PFSK-1 (cell line): ENCODE data around the gene B3GNT9.

ENCODE experiments used
- FOXP2 ChIP-seq: optimal IDR thresholded peaks from 2 replicates; pipeline ENCODE3; 2011; ENCODE audit warnings: borderline replicate concordance, control low read depth, inconsistent platforms; ENCODE audit not compliant: insufficient read depth; ENCODE audit errors: extremely low read length, extremely low read depth
- POLR2AphosphoS5 ChIP-seq: IDR thresholded peaks from 2 replicates; pipeline ENCODE4 v1.6.1; 2012; ENCODE audit warnings: low read depth, mild to moderate bottlenecking, control low read depth, low read length, moderate library complexity
- SIN3A ChIP-seq: IDR thresholded peaks from 2 replicates; pipeline ENCODE4 v1.6.1; 2012; ENCODE audit warnings: mild to moderate bottlenecking, low read length, moderate library complexity, borderline replicate concordance; ENCODE audit not compliant: insufficient read depth
- TAF1 ChIP-seq: IDR thresholded peaks from 2 replicates; pipeline ENCODE4 v1.6.1; 2012; ENCODE audit warnings: low read length, control low read depth, borderline replicate concordance; ENCODE audit not compliant: insufficient read depth
- TF ChIP-seq, protein P1 (sequence below), 2 experiments: IDR thresholded peaks; 2 replicates each; pipeline versions ENCODE4 v1.6.1 to v1.8.0; 2011 to 2012; ENCODE audit warnings: low read depth in 2 of 2, low read length in 2 of 2, control low read depth in 1 of 2, inconsistent platforms in 1 of 2, mild to moderate bottlenecking in 1 of 2, moderate library complexity in 1 of 2; ENCODE audit not compliant: insufficient read depth in 1 of 2

Gene B3GNT9

DNA sequence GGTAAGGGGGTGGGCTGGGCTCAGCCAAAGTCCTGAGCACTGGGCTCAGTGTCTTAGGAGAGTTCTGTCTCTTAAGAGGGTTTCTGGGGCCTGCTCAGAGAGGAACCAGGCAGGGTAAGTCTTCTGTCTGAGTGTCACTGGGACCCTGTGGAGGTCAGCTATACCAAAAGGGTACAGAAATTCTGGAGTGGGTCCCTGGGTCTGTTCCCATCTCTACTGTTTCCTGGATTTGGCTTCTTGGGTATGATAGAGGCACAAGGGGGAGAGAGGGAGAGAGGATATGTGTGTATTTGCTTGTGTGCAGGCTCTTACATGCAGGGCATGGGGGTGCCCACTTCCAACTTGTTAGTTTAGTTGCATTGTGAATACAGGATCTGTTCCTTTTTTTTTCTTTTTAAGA, 42.7 kb upstream of the B3GNT9 start:
- TF ChIP-seq FOXP2 (no peak), POLR2AphosphoS5 (no peak), TAF1 (no peak), SIN3A (no peak)
- TF ChIP-seq, protein P1, sequence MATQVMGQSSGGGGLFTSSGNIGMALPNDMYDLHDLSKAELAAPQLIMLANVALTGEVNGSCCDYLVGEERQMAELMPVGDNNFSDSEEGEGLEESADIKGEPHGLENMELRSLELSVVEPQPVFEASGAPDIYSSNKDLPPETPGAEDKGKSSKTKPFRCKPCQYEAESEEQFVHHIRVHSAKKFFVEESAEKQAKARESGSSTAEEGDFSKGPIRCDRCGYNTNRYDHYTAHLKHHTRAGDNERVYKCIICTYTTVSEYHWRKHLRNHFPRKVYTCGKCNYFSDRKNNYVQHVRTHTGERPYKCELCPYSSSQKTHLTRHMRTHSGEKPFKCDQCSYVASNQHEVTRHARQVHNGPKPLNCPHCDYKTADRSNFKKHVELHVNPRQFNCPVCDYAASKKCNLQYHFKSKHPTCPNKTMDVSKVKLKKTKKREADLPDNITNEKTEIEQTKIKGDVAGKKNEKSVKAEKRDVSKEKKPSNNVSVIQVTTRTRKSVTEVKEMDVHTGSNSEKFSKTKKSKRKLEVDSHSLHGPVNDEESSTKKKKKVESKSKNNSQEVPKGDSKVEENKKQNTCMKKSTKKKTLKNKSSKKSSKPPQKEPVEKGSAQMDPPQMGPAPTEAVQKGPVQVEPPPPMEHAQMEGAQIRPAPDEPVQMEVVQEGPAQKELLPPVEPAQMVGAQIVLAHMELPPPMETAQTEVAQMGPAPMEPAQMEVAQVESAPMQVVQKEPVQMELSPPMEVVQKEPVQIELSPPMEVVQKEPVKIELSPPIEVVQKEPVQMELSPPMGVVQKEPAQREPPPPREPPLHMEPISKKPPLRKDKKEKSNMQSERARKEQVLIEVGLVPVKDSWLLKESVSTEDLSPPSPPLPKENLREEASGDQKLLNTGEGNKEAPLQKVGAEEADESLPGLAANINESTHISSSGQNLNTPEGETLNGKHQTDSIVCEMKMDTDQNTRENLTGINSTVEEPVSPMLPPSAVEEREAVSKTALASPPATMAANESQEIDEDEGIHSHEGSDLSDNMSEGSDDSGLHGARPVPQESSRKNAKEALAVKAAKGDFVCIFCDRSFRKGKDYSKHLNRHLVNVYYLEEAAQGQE (IDR thresholded peaks at IDR 0.05; ENCODE audit: insufficient read depth in 1 of 2, low read depth in 2 of 2, low read length in 2 of 2): no peak

DNA sequence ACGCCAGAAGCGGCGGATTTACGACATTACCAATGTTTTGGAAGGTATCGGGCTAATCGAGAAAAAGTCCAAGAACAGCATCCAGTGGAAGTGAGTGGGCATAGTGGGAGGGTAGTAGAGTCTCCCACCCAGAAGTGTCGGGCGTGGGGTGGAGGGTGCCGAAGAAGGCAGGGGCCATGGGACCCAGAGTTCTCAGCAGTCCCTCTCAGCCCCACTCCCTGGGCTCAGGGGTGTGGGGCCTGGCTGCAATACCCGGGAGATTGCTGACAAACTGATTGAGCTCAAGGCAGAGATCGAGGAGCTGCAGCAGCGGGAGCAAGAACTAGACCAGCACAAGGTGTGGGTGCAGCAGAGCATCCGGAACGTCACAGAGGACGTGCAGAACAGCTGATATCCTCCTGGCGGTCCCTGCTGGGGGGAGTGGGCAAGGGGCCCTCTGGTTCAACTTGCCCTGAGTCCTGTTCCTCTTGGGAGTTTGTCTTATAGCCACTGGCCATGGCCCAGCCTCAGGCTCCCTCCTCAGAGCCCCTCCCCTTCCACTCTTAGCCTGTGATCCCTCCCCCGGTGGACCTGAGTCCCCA, 42.1 kb upstream of the B3GNT9 start:
- no peak for TF ChIP-seq POLR2AphosphoS5
- TF ChIP-seq, protein P1 (IDR thresholded peaks at IDR 0.05; ENCODE audit: insufficient read depth in 1 of 2, low read depth in 2 of 2, low read length in 2 of 2): no peak

DNA sequence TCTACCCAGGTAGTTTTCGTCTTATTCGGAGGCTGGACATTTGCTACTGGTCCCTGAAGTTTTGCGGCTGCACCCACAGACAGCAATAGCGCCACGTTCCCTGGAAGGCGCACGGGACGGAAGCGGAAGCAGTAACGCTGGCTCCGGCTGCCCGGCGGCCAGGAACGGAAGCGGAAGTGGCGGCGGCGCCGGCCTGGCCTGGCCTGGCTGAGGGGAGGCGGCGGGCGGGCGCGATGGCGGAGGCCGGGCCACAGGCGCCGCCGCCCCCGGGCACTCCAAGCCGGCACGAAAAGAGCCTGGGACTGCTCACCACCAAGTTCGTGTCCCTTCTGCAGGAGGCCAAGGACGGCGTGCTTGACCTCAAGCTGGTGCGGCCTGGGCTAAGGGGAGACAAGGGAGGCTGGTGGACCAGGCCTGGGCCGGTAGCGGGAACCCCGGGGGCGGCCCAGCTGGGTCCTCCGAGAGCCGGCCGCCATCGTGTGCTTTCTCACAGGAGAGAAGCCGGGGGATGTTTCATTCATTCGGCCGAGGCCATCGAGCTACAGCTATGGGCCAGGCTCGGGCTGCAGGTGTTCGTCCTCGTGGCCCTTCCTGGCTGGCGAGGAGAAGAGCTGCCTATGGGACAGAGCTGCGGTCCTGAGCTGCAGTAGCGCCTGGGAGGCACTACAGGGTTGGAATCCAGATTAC, 41.3 kb upstream of the B3GNT9 start, which contains the start of gene E2F4:
TSS of gene E2F4 (plus strand) at position 161 of the 687 bp plus-strand sequence. CDS start at position 234, 73 bp downstream.
- TF ChIP-seq TAF1: 0 out of 2 replicates have a peak, but pooled peaks have one; percentile 54
- TF ChIP-seq, protein P1 (IDR thresholded peaks at IDR 0.05; ENCODE audit: insufficient read depth in 1 of 2, low read depth in 2 of 2, low read length in 2 of 2): no peak
- TF ChIP-seq POLR2AphosphoS5: peak; percentile 49; the same call in 1 of the 2 replicates

DNA sequence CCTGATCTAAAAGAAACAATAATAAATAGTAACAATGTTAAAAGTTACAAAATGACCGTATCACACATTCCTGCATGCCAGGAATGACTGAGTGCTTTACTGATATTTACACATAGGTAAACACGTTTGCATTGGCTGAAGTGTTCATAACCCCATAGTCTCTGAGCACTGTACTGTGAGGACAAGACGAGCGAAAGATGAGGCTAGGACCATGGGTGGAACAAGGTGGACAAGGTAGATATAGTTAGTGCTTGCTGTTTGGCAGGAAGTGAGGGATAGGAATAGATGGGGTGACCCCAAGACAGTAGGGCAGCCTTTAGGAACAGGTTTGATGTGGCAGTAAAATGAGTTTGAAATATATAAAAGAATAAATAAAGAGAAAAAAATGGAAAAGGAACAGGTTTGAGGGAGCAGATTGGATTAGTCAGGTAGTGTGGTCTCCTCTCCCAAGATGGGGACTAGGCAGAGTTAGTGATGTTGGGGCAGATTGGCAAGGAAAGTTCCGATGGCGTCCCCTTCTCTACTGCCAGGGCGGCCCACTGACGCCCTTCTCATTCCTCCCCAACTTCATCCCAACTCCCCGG, 40.7 kb upstream of the B3GNT9 start:
- TF ChIP-seq, protein P1 (IDR thresholded peaks at IDR 0.05; ENCODE audit: insufficient read depth in 1 of 2, low read depth in 2 of 2, low read length in 2 of 2): no peak
- no peak for TF ChIP-seq FOXP2
- no peak for TF ChIP-seq SIN3A
- TF ChIP-seq TAF1: no peak
- no peak for TF ChIP-seq POLR2AphosphoS5
